ENCODE data around the gene ME3. TPM values are rescaled to one million over a fixed set of nuclear protein-coding genes. Genes with fewer than 3 reads are reported as not detected.

ME3 gene
- total and polyA plus RNA-seq, 2 donors (not counting 1 experiment from before 2014, with no cell fraction given), result 1.3 TPM; not detected in 1

- no peaks in the 10 kb centered on the region for H4K20me1 ChIP-seq (ENCODE audit: control insufficient read depth, insufficient read depth, low read length, poor library complexity, severe bottlenecking)
- peaks cover 4% of the 10 kb centered on the region for H3K27me3 Mint-ChIP-seq
- peak; percentile 54 for ATAC-seq (ENCODE audit: low read depth)
- 22% methylated on average over 8 of the region's 9 CpGs for WGBS (ENCODE audit: insufficient coverage)
- H3K9ac ChIP-seq (ENCODE audit: low read length), result no peak overlapping the region
- DNase-seq, result peak; percentile 67
- peaks cover 0 to 3% of the 10 kb centered on the region in 2 donors for H3K4me1 ChIP-seq (ENCODE audit: control insufficient read depth in 2 of 2, insufficient read depth in 2 of 2, low read length in 2 of 2)
- no peaks in the 10 kb centered on the region for H3K9me3 Mint-ChIP-seq (ENCODE audit: insufficient read depth)
- no peak for TF ChIP-seq EZH2 (IDR thresholded peaks at IDR 0.05; ENCODE audit: borderline replicate concordance, insufficient read depth, low read depth, low read length, poor library complexity, severe bottlenecking)
- TF ChIP-seq, protein P1, sequence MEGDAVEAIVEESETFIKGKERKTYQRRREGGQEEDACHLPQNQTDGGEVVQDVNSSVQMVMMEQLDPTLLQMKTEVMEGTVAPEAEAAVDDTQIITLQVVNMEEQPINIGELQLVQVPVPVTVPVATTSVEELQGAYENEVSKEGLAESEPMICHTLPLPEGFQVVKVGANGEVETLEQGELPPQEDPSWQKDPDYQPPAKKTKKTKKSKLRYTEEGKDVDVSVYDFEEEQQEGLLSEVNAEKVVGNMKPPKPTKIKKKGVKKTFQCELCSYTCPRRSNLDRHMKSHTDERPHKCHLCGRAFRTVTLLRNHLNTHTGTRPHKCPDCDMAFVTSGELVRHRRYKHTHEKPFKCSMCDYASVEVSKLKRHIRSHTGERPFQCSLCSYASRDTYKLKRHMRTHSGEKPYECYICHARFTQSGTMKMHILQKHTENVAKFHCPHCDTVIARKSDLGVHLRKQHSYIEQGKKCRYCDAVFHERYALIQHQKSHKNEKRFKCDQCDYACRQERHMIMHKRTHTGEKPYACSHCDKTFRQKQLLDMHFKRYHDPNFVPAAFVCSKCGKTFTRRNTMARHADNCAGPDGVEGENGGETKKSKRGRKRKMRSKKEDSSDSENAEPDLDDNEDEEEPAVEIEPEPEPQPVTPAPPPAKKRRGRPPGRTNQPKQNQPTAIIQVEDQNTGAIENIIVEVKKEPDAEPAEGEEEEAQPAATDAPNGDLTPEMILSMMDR (IDR thresholded peaks at IDR 0.05), result peak; percentile 91
- ChIA-PET POLR2A (no interaction called here), CTCF (interaction anchor here (0.7 to 3.0 kb wide), 13 partner anchors 9 to 602 kb away, joined by 3 to 17 read pairs (median 6); no protein-coding TSS in a partner anchor)
- no peaks in the 10 kb centered on the region for H3K79me2 ChIP-seq (ENCODE audit: control insufficient read depth, insufficient read depth, low read length)
- no peak overlapping the region for H3K4me3 ChIP-seq (ENCODE audit: control extremely low read depth in 1 of 5, extremely low read depth in 1 of 5, insufficient read depth in 1 of 5, low read depth in 2 of 5, low read length in 4 of 5)
- intact Hi-C loops (cut with micrococcal nuclease), result loop anchor here (1.0 to 10.0 kb wide), 3 partner anchors 601 to 968 kb away; partner anchors contain the start of gene CCDC83
- H3K36me3 ChIP-seq (replicated peaks in 1 of 2; ENCODE audit: control extremely low read depth in 1 of 2, control insufficient read depth in 1 of 2, extremely low read depth in 1 of 2, insufficient read depth in 2 of 2, low read length in 1 of 2), result no peaks in the 10 kb centered on the region
- H3K27me3 ChIP-seq (replicated peaks in 1 of 4; ENCODE audit: control extremely low read depth in 1 of 4, control insufficient read depth in 3 of 4, insufficient read depth in 4 of 4, low read length in 3 of 4), result no peaks in the 10 kb centered on the region
- H3K4me1 Mint-ChIP-seq, result no peaks in the 10 kb centered on the region
- no peaks in the 10 kb centered on the region for H3K9me3 ChIP-seq (ENCODE audit: control extremely low read depth in 1 of 3, control insufficient read depth in 2 of 3, insufficient read depth in 1 of 3, low read length in 2 of 3)
- H3K27ac Mint-ChIP-seq, result no peak overlapping the region
- no peak overlapping the region for H2AFZ ChIP-seq (ENCODE audit: insufficient read depth, low read depth, low read length, poor library complexity, severe bottlenecking)
- no peak overlapping the region for H3K4me2 ChIP-seq (replicated peaks; ENCODE audit: low read depth, low read length, poor library complexity, severe bottlenecking)
- no peak overlapping the region for H3K4me3 Mint-ChIP-seq
- H3K27ac ChIP-seq (ENCODE audit: low read length in 2 of 2), result no peak overlapping the region
Measured at GRCh38 chr11:86456075-86456939, 216.1 kb downstream of the ME3 start.
